ENCODE measurements around the gene JSRP1. TPM values are rescaled to one million over a fixed set of nuclear protein-coding genes. Genes with fewer than 3 reads are reported as not detected.

Gene JSRP1
- total RNA-seq, 4 donors from 2014 or later = not detected

DNA sequence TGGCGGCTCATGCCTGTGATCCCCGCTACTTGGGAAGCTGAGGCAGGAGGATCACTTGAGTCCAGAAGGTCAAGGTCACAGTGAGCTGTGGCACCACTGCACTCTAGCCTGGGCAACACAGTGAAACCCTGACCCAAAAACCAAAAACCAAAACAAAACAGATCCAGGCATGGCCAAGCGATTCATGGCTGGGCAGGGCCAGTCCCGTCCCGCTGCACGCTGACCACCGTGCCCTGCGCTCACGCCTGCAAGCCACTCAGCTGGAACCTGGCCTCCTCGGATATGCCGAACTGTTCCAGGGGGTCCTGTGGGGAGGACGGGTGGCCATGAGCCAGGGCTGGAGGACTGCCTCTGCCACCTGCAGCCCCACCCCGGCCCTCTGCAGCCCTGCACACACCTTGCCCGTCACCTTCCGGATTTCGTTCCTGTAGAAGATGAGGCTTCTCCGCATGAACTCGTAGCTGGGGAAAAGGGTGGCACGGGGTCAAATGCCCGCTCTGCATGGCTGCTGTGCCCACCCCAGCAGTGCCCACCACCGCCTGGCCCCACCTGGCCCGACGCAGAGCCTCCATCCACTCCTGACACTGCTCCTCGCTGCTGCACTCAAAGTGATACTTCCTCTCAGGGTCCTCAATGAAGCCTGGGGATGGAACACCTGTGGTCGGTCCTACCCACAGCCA is 22.5 kb downstream of the JSRP1 start:
- H3K4me1 ChIP-seq = peaks cover 7 to 25% of the 10 kb centered on the region in 2 donors
- H3K36me3 ChIP-seq = no peaks in the 10 kb centered on the region
- no peak overlapping the region for H3K4me3 ChIP-seq
- intact Hi-C loops (cut with DNase I; ENCODE audit: low total_unique reads) = no loop called here
- H3K9me3 ChIP-seq = no peaks in the 10 kb centered on the region
- no peaks in the 10 kb centered on the region for H3K27me3 ChIP-seq
- H3K27ac ChIP-seq = no peak overlapping the region
- DNase-seq = no peak
- TF ChIP-seq POLR2A (IDR thresholded peaks at IDR 0.05) = no peak
- TF ChIP-seq, protein P1, sequence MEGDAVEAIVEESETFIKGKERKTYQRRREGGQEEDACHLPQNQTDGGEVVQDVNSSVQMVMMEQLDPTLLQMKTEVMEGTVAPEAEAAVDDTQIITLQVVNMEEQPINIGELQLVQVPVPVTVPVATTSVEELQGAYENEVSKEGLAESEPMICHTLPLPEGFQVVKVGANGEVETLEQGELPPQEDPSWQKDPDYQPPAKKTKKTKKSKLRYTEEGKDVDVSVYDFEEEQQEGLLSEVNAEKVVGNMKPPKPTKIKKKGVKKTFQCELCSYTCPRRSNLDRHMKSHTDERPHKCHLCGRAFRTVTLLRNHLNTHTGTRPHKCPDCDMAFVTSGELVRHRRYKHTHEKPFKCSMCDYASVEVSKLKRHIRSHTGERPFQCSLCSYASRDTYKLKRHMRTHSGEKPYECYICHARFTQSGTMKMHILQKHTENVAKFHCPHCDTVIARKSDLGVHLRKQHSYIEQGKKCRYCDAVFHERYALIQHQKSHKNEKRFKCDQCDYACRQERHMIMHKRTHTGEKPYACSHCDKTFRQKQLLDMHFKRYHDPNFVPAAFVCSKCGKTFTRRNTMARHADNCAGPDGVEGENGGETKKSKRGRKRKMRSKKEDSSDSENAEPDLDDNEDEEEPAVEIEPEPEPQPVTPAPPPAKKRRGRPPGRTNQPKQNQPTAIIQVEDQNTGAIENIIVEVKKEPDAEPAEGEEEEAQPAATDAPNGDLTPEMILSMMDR (IDR thresholded peaks at IDR 0.05) = no peak

DNA sequence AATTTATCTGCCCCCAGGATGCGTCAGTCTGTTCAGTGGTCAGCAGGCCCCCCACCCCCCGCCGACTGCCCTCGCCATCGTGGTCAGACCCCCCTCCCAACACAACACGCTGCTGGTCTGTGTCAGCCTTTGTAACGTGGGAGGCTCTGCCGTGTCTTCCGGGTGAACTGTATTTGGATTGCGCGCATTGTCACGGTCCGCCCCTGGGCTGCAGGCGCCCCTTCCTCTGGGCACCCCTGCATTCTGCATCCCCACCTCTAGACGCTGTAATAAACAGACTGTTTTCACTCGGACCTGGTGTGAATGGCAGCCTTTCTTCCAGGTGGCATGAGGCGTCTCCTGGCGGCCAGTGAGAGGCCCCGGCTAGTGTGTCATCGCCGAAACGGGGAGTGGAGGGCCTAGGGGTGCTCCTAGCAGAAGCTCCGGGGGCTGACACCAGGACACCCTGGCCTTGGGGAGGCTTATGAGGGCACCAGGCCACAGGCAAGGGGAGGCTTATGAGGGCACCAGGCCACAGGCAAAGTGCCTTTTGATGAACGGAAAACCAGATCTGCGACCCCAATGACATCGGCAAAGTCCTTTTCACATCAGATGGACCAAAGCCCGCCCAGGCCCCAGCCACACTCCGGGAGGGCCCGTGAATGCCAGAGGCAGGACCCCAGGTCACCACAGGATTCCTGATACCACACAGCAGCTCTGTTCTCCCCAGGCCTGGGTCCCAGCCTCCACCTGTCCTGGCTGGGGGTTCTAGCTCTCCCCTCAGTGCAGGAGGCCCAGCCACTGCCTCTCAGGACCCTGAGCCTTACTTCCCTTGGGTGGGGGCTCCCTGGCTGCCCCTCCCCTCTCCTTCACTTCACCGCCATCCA is 23.7 kb downstream of the JSRP1 start:
- H3K27me3 ChIP-seq = no peaks in the 10 kb centered on the region
- H3K4me3 ChIP-seq = no peak overlapping the region
- no peak for DNase-seq
- intact Hi-C loops (cut with DNase I; ENCODE audit: low total_unique reads) = no loop called here
- H3K27ac ChIP-seq = no peak overlapping the region
- no peaks in the 10 kb centered on the region for H3K36me3 ChIP-seq
- H3K4me1 ChIP-seq = peaks cover 0 to 13% of the 10 kb centered on the region in 2 donors
- TF ChIP-seq, protein P1 (IDR thresholded peaks at IDR 0.05) = no peak
- no peak for TF ChIP-seq POLR2A (IDR thresholded peaks at IDR 0.05)
- H3K9me3 ChIP-seq = no peaks in the 10 kb centered on the region

DNA sequence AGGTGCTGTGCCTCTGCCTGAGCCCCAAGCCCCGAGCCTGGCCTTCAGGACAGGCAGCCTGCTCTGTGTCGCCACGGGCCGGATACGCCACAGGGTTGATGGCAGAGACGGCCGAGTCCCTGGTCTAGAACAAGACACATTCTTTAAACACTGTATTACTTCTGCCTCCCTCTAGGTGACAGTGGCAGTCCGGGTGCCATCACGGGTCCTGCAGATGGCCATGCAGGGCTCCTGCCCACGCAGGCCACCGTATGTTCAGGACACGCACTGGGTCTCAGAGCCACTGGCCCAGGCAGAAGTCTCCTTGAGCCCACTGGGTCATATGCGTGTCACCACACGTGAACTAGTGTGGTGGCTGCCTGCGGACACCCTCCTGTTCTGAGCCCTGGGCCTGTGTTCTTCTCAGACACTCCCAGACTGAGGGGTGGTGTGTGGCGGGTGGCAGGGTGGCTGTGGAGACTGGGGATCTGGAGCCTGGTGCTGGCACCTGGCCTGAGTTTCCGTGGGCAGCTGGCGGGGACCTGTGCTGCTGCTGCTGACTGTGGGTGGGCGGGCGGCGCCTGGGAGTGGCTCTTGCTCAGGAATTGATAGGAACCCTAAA is 24.5 kb downstream of the JSRP1 start:
- Histone ChIP-seq H3K27me3 (no peaks in the 10 kb centered on the region), H3K9me3 (no peaks in the 10 kb centered on the region), H3K36me3 (no peaks in the 10 kb centered on the region), H3K4me3 (no peak overlapping the region), H3K4me1 (peaks cover 0 to 10% of the 10 kb centered on the region in 2 donors), H3K27ac (no peak overlapping the region)
- intact Hi-C loops (cut with DNase I; ENCODE audit: low total_unique reads) = no loop called here
- TF ChIP-seq POLR2A (IDR thresholded peaks at IDR 0.05) = no peak
- TF ChIP-seq, protein P1 (IDR thresholded peaks at IDR 0.05) = no peak
- no peak for DNase-seq

DNA sequence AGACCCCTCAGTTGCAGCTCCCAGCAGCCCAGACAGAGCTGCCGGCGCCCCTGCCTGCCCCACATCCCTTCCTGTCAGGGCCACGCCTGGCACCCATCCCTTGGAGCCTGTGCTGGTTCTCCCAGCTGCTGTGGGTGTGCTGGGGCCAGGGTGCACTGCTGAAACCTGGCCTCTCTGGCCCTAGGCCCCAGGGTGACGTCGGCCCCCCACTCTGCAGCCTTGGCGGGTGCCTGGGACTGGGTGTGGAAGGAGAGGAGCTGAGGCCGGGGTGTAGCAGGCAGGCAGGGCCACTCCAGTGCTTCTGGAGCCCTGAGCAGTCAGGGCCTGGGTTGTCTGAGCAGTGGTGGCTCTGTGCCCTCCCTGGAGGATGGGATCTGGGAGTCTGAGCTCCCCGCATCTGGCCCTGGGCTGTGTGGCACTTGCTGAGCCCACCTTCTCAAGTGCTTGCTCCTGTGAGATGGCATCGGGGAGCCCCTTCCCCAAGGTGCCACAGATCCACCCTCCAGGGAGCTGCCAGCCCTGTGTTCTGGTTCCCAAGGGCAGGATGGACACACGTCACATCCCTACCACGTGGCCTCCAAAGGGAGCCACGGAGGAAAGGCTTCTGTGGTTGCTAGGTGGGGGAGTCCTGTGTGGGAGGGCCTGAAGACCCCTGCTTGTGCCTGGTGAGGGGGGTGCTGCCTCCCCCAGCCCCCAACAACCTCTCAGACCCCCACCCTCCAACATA is 25.2 kb downstream of the JSRP1 start:
- no peaks in the 10 kb centered on the region for H3K36me3 ChIP-seq
- TF ChIP-seq, protein P1 (IDR thresholded peaks at IDR 0.05) = no peak
- no peak for TF ChIP-seq POLR2A (IDR thresholded peaks at IDR 0.05)
- intact Hi-C loops (cut with DNase I; ENCODE audit: low total_unique reads) = no loop called here
- H3K27me3 ChIP-seq = no peaks in the 10 kb centered on the region
- H3K27ac ChIP-seq = no peak overlapping the region
- H3K4me3 ChIP-seq = no peak overlapping the region
- H3K4me1 ChIP-seq = peaks cover 0 to 10% of the 10 kb centered on the region in 2 donors
- no peak for DNase-seq
- H3K9me3 ChIP-seq = no peaks in the 10 kb centered on the region
